ENCODE measurements around the gene ESR2.
A peak's percentile ranks its signal among the peaks of the same experiment; 100 is the strongest.
"Not testable (repeated sequence)": the region's sequence is repeated elsewhere in the genome, so short reads cannot be mapped to it uniquely, and the experiment has no call there.

ESR2 gene

GRCh38 chr14:64170181-64170580, 124.0 kb downstream of the ESR2 start:
- TF ChIP-seq TAF1 (IDR thresholded peaks at IDR 0.05; ENCODE audit: borderline replicate concordance, low read depth, low read length) (no peak), POLR2A (IDR thresholded peaks at IDR 0.05; ENCODE audit: low read depth, low read length) (no peak), POLR2AphosphoS5 (IDR thresholded peaks at IDR 0.05; ENCODE audit: low read depth, low read length) (no peak)
- DNase-seq (ENCODE audit: insufficient read length) (no peak), FAIRE-seq (no peak)

- no peak for DNase-seq (ENCODE audit: insufficient read length)
- no peak for FAIRE-seq
- TF ChIP-seq POLR2A (IDR thresholded peaks at IDR 0.05; ENCODE audit: low read depth, low read length) (no peak), TAF1 (IDR thresholded peaks at IDR 0.05; ENCODE audit: borderline replicate concordance, low read depth, low read length) (no peak), POLR2AphosphoS5 (IDR thresholded peaks at IDR 0.05; ENCODE audit: low read depth, low read length) (no peak)
These were observed 134.6 kb downstream of the ESR2 start for GRCh38 chr14:64159588-64159987.

- TF ChIP-seq TAF1 (IDR thresholded peaks at IDR 0.05; ENCODE audit: borderline replicate concordance, low read depth, low read length) (no peak), POLR2AphosphoS5 (IDR thresholded peaks at IDR 0.05; ENCODE audit: low read depth, low read length) (no peak), POLR2A (IDR thresholded peaks at IDR 0.05; ENCODE audit: low read depth, low read length) (no peak)
- FAIRE-seq (peak; percentile 50), DNase-seq (ENCODE audit: insufficient read length) (no peak)
These were observed 135.6 kb downstream of the ESR2 start for GRCh38 chr14:64158608-64159007.

- FAIRE-seq (no peak), DNase-seq (ENCODE audit: insufficient read length) (no peak)
- TF ChIP-seq POLR2A (IDR thresholded peaks at IDR 0.05; ENCODE audit: low read depth, low read length) (no peak), POLR2AphosphoS5 (IDR thresholded peaks at IDR 0.05; ENCODE audit: low read depth, low read length) (no peak), TAF1 (IDR thresholded peaks at IDR 0.05; ENCODE audit: borderline replicate concordance, low read depth, low read length) (no peak)
These were observed 144.2 kb downstream of the ESR2 start for GRCh38 chr14:64149921-64150320.

- FAIRE-seq (no peak), DNase-seq (ENCODE audit: insufficient read length) (no peak)
- TF ChIP-seq TAF1 (IDR thresholded peaks at IDR 0.05; ENCODE audit: borderline replicate concordance, low read depth, low read length) (no peak), POLR2A (IDR thresholded peaks at IDR 0.05; ENCODE audit: low read depth, low read length) (no peak), POLR2AphosphoS5 (IDR thresholded peaks at IDR 0.05; ENCODE audit: low read depth, low read length) (no peak)
These were observed 146.9 kb downstream of the ESR2 start for GRCh38 chr14:64147126-64147790.

- no peak for TF ChIP-seq TAF1 (IDR thresholded peaks at IDR 0.05; ENCODE audit: borderline replicate concordance, low read depth, low read length)
- no peak for TF ChIP-seq POLR2A (IDR thresholded peaks at IDR 0.05; ENCODE audit: low read depth, low read length)
- no peak for TF ChIP-seq POLR2AphosphoS5 (IDR thresholded peaks at IDR 0.05; ENCODE audit: low read depth, low read length)
- DNase-seq (ENCODE audit: insufficient read length) (no peak), FAIRE-seq (no peak)
These were observed 156.4 kb downstream of the ESR2 start for GRCh38 chr14:64137657-64138290.

GRCh38 chr14:64126548-64126947, 167.6 kb downstream of the ESR2 start:
- TF ChIP-seq POLR2A (IDR thresholded peaks at IDR 0.05; ENCODE audit: low read depth, low read length), result no peak
- no peak for TF ChIP-seq POLR2AphosphoS5 (IDR thresholded peaks at IDR 0.05; ENCODE audit: low read depth, low read length)
- no peak for TF ChIP-seq TAF1 (IDR thresholded peaks at IDR 0.05; ENCODE audit: borderline replicate concordance, low read depth, low read length)

GRCh38 chr14:64125270-64125669, 168.9 kb downstream of the ESR2 start:
- no peak for FAIRE-seq
- TF ChIP-seq POLR2A (IDR thresholded peaks at IDR 0.05; ENCODE audit: low read depth, low read length), result no peak
- no peak for TF ChIP-seq POLR2AphosphoS5 (IDR thresholded peaks at IDR 0.05; ENCODE audit: low read depth, low read length)
- TF ChIP-seq TAF1 (IDR thresholded peaks at IDR 0.05; ENCODE audit: borderline replicate concordance, low read depth, low read length), result no peak
- DNase-seq (ENCODE audit: insufficient read length), result no peak

More at GRCh38 chr14:64126548-64126947, 167.6 kb downstream of the ESR2 start:
- DNase-seq (ENCODE audit: insufficient read length) (no peak), FAIRE-seq (no peak)

- DNase-seq (ENCODE audit: insufficient read length), result no peak
- no peak for FAIRE-seq
- TF ChIP-seq POLR2A (IDR thresholded peaks at IDR 0.05; ENCODE audit: low read depth, low read length), result no peak
These were observed 170.8 kb downstream of the ESR2 start for GRCh38 chr14:64123241-64123822.

GRCh38 chr14:64119980-64120379, 174.2 kb downstream of the ESR2 start:
- FAIRE-seq (no peak), DNase-seq (ENCODE audit: insufficient read length) (no peak)
- no peak for TF ChIP-seq TAF1 (IDR thresholded peaks at IDR 0.05; ENCODE audit: borderline replicate concordance, low read depth, low read length)
- no peak for TF ChIP-seq POLR2A (IDR thresholded peaks at IDR 0.05; ENCODE audit: low read depth, low read length)
- no peak for TF ChIP-seq POLR2AphosphoS5 (IDR thresholded peaks at IDR 0.05; ENCODE audit: low read depth, low read length)

- FAIRE-seq, result no peak
- no peak for DNase-seq (ENCODE audit: insufficient read length)
- TF ChIP-seq POLR2A (IDR thresholded peaks at IDR 0.05; ENCODE audit: low read depth, low read length) (no peak), TAF1 (IDR thresholded peaks at IDR 0.05; ENCODE audit: borderline replicate concordance, low read depth, low read length) (no peak), POLR2AphosphoS5 (IDR thresholded peaks at IDR 0.05; ENCODE audit: low read depth, low read length) (no peak)
These were observed 174.7 kb downstream of the ESR2 start for GRCh38 chr14:64119500-64119899.

GRCh38 chr14:64118892-64119291, 175.3 kb downstream of the ESR2 start:
- FAIRE-seq, result no peak
- no peak for DNase-seq (ENCODE audit: insufficient read length)
- TF ChIP-seq POLR2A (IDR thresholded peaks at IDR 0.05; ENCODE audit: low read depth, low read length), result no peak
- TF ChIP-seq TAF1 (IDR thresholded peaks at IDR 0.05; ENCODE audit: borderline replicate concordance, low read depth, low read length), result no peak
- no peak for TF ChIP-seq POLR2AphosphoS5 (IDR thresholded peaks at IDR 0.05; ENCODE audit: low read depth, low read length)

- FAIRE-seq; DNase-seq (ENCODE audit: insufficient read length): not testable (repeated sequence)
These were observed 175.8 kb downstream of the ESR2 start for GRCh38 chr14:64118403-64118742.
